Hepatocyte (in vitro differentiated cells): Measurements from ENCODE around the gene USP6NL. TPM values are rescaled to one million over a fixed set of nuclear protein-coding genes. Genes with fewer than 3 reads are reported as not detected.

Source experiments
- DNase-seq: peaks from one replicate; pipeline ENCODE4 v3.0.0-alpha.2; 2016; ENCODE audit warnings: low spot score
- H2AFZ ChIP-seq: fragments of 200-600 bp; sonication (generic); 2 replicates; pipeline ENCODE4 v1.6.0; 2016; ENCODE audit warnings: antibody characterized with exemption, mild to moderate bottlenecking
- H3K27ac ChIP-seq: fragments of 200-600 bp; sonication (generic); 2 replicates; pipeline ENCODE4 v1.5.1; 2016; ENCODE audit warnings: mild to moderate bottlenecking
- H3K27me3 ChIP-seq: fragments of 200-600 bp; sonication (generic); 2 replicates; pipeline ENCODE4 v1.6.1; 2016
- H3K36me3 ChIP-seq: fragments of 200-600 bp; sonication (generic); replicated peaks from 2 replicates; pipeline ENCODE4 v1.5.1; 2016; ENCODE audit warnings: low read depth; ENCODE audit not compliant: insufficient read depth
- H3K4me1 ChIP-seq: fragments of 200-600 bp; sonication (generic); 2 replicates; pipeline ENCODE4 v1.5.1; 2016; ENCODE audit warnings: mild to moderate bottlenecking, moderate library complexity; ENCODE audit not compliant: insufficient read depth
- H3K4me2 ChIP-seq: fragments of 200-600 bp; sonication (generic); 2 replicates; pipeline ENCODE4 v1.6.0; 2016
- H3K4me3 ChIP-seq: fragments of 200-600 bp; sonication (generic); 2 replicates; pipeline ENCODE4 v1.5.1; 2016; ENCODE audit warnings: mild to moderate bottlenecking
- H3K79me2 ChIP-seq: fragments of 200-600 bp; sonication (generic); 2 replicates; pipeline ENCODE4 v1.6.0; 2017; ENCODE audit warnings: mild to moderate bottlenecking
- H3K9me2 ChIP-seq: fragments of 200-600 bp; sonication (generic); replicated peaks from 2 replicates; pipeline ENCODE4 v1.6.0; 2017; ENCODE audit warnings: mild to moderate bottlenecking; ENCODE audit not compliant: insufficient read depth
- H3K9me3 ChIP-seq: fragments of 200-600 bp; sonication (generic); 2 replicates; pipeline ENCODE4 v1.5.1; 2016; ENCODE audit warnings: low read depth, mild to moderate bottlenecking
- H4K20me1 ChIP-seq: fragments of 200-600 bp; sonication (generic); 2 replicates; pipeline ENCODE4 v1.6.0; 2016; ENCODE audit warnings: mild to moderate bottlenecking; ENCODE audit not compliant: insufficient read depth, poor library complexity, severe bottlenecking
- EZH2 ChIP-seq: fragments of 200-600 bp; sonication (generic); IDR thresholded peaks from 2 replicates; pipeline ENCODE4 v1.6.1; 2016; ENCODE audit warnings: antibody characterized with exemption, mild to moderate bottlenecking, borderline replicate concordance
- EZH2phosphoT487 ChIP-seq: fragments of 200-600 bp; sonication (generic); IDR thresholded peaks from one replicate; pipeline ENCODE4 v1.6.1; 2018; ENCODE audit warnings: antibody characterized with exemption, mild to moderate bottlenecking, low read depth, moderate library complexity; ENCODE audit not compliant: unreplicated experiment, severe bottlenecking
- WGBS: methylation state at CpG from one replicate; pipeline ENCODE4 v1.1.6; 2016; ENCODE audit warnings: low lambda C conversion rate; ENCODE audit errors: missing lambda C conversion rate; 5-methylcytosine and 5-hydroxymethylcytosine counted together
- polyA plus RNA-seq: library from polyadenylated mRNA; unstranded; fragments of >200 nt; fragmentation: Nextera tagmentation; extraction: Ambion mirVana; gene quantifications from 2 replicates; pipeline ENCODE4 v1.2.1, GENCODE V29; 2016
- total RNA-seq: library from RNA; depleted of rRNA; stranded (reverse); fragments of >200 nt; gene quantifications from 2 replicates; pipeline ENCODE4 v1.2.3, GENCODE V29; 2014
- TF ChIP-seq, protein P1 (sequence below): fragments of 200-600 bp; sonication (generic); IDR thresholded peaks from 2 replicates; pipeline ENCODE4 v1.5.1; 2016; ENCODE audit warnings: antibody characterized with exemption, mild to moderate bottlenecking; ENCODE audit not compliant: poor library complexity

USP6NL gene
- total and polyA plus RNA-seq, 2 experiments from 2014 or later, result 14.9 to 20.8 TPM

GRCh38 chr10:11522821-11523245 lies 88.6 kb downstream of the USP6NL start:
- Histone ChIP-seq H3K27ac (no peak overlapping the region), H3K9me2 (no peaks in the 10 kb centered on the region), H3K36me3 (no peaks in the 10 kb centered on the region), H3K79me2 (peaks cover 6% of the 10 kb centered on the region), H4K20me1 (no peaks in the 10 kb centered on the region), H3K4me2 (no peak overlapping the region), H3K4me3 (no peak overlapping the region), H3K9me3 (no peaks in the 10 kb centered on the region), H3K4me1 (no peaks in the 10 kb centered on the region), H3K27me3 (no peaks in the 10 kb centered on the region), H2AFZ (no peak overlapping the region)
- no peak for DNase-seq
- TF ChIP-seq EZH2, result no peak
- TF ChIP-seq EZH2phosphoT487, result no peak
- TF ChIP-seq, protein P1, sequence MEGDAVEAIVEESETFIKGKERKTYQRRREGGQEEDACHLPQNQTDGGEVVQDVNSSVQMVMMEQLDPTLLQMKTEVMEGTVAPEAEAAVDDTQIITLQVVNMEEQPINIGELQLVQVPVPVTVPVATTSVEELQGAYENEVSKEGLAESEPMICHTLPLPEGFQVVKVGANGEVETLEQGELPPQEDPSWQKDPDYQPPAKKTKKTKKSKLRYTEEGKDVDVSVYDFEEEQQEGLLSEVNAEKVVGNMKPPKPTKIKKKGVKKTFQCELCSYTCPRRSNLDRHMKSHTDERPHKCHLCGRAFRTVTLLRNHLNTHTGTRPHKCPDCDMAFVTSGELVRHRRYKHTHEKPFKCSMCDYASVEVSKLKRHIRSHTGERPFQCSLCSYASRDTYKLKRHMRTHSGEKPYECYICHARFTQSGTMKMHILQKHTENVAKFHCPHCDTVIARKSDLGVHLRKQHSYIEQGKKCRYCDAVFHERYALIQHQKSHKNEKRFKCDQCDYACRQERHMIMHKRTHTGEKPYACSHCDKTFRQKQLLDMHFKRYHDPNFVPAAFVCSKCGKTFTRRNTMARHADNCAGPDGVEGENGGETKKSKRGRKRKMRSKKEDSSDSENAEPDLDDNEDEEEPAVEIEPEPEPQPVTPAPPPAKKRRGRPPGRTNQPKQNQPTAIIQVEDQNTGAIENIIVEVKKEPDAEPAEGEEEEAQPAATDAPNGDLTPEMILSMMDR, result no peak
- 89% methylated on average over 4 of the region's 4 CpGs for WGBS

- Histone ChIP-seq H3K27ac (no peak overlapping the region), H4K20me1 (no peaks in the 10 kb centered on the region), H3K4me1 (no peaks in the 10 kb centered on the region), H3K79me2 (no peaks in the 10 kb centered on the region), H3K9me3 (no peaks in the 10 kb centered on the region), H3K36me3 (no peaks in the 10 kb centered on the region), H2AFZ (no peak overlapping the region), H3K9me2 (no peaks in the 10 kb centered on the region), H3K4me2 (no peak overlapping the region), H3K4me3 (no peak overlapping the region), H3K27me3 (no peaks in the 10 kb centered on the region)
- DNase-seq, result no peak
- TF ChIP-seq EZH2, result no peak
These were observed 89.6 kb downstream of the USP6NL start for GRCh38 chr10:11521860-11522259.

DNA sequence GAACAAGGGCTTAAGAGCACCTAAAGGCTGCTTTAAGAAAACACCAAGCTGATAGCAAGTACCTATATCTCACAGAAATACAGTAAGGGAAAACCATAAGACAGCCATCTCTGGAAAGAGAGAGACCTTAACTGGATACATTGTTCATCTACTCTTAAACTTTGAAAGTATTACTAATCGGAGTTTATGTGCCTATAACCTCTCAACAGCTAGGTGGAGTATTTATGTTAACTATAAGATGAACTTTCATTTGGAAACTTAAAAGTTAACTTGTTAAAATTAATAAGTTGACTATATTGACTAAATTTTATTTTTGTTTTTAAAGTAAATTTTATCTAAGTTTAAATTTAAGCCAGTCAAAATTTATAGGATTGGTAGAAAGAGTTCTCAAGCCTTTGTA lies 90.6 kb downstream of the USP6NL start:
- H3K4me3 ChIP-seq, result no peak overlapping the region
- no peak for DNase-seq
- no peak overlapping the region for H3K4me2 ChIP-seq
- H3K27me3 ChIP-seq, result no peaks in the 10 kb centered on the region
- 79% methylated on average over 1 of the region's 1 CpG for WGBS
- no peaks in the 10 kb centered on the region for H3K4me1 ChIP-seq
- H3K27ac ChIP-seq, result no peak overlapping the region
- no peaks in the 10 kb centered on the region for H3K79me2 ChIP-seq
- H4K20me1 ChIP-seq, result no peaks in the 10 kb centered on the region
- no peaks in the 10 kb centered on the region for H3K9me3 ChIP-seq
- no peaks in the 10 kb centered on the region for H3K36me3 ChIP-seq
- no peaks in the 10 kb centered on the region for H3K9me2 ChIP-seq
- H2AFZ ChIP-seq, result no peak overlapping the region
- TF ChIP-seq, protein P1, result peak; percentile 8
- no peak for TF ChIP-seq EZH2

DNA sequence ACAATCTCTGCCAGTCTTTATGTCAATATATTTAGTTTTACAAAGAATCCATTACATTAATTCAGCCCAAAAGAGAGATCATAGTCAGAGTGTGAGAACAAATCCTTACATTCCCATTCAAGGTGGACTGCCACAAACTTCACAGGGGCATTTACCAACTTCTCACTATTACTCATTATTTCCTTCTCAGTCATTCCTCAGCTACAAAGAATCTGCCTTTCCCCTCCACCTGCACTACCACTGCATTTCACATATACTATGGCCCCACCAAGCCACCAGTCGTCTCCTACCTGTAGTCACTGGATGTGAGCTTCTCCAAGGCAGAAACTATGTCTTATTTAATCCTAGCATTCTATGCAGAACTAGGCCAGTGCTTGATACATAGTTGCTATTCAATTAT lies 94.3 kb downstream of the USP6NL start:
- WGBS, result 93% methylated on average over 1 of the region's 1 CpG
- Histone ChIP-seq H3K36me3 (no peaks in the 10 kb centered on the region), H2AFZ (no peak overlapping the region), H4K20me1 (no peaks in the 10 kb centered on the region), H3K27me3 (no peaks in the 10 kb centered on the region), H3K9me3 (no peaks in the 10 kb centered on the region), H3K9me2 (no peaks in the 10 kb centered on the region), H3K79me2 (no peaks in the 10 kb centered on the region), H3K27ac (no peak overlapping the region), H3K4me3 (no peak overlapping the region), H3K4me1 (no peaks in the 10 kb centered on the region), H3K4me2 (no peak overlapping the region)
- DNase-seq, result no peak
- no peak for TF ChIP-seq EZH2phosphoT487
- TF ChIP-seq EZH2, result no peak
- TF ChIP-seq, protein P1, result no peak
